Mucosa of descending colon (tissue), 3 donors: ENCODE data around the gene TTC29. TPM values are rescaled to one million over a fixed set of nuclear protein-coding genes. Genes with fewer than 3 reads are reported as not detected.
"Not testable (repeated sequence)": the region's sequence is repeated elsewhere in the genome, so short reads cannot be mapped to it uniquely, and the experiment has no call there.

Experiments used
- ATAC-seq: fragments of 200-7000 bp; cut with Tn5 transposase; one replicate; pipeline ENCODE4 v1.9.1; 2020; ENCODE audit warnings: mild to moderate bottlenecking, moderate library complexity
- DNase-seq, 3 donors: peaks; one replicate each; pipeline ENCODE4 v3.0.0-alpha.2; 2020
- H3K36me3 ChIP-seq: fragments of 200-600 bp; one replicate; pipeline ENCODE4 v1.8.0; 2021; ENCODE audit warnings: low read depth, mild to moderate bottlenecking
- H3K4me1 ChIP-seq: fragments of 200-600 bp; one replicate; pipeline ENCODE4 v1.8.0; 2021; ENCODE audit warnings: low read depth, mild to moderate bottlenecking
- H3K4me3 ChIP-seq: fragments of 200-600 bp; one replicate; pipeline ENCODE4 v1.8.0; 2021; ENCODE audit warnings: mild to moderate bottlenecking
- H3K9me3 ChIP-seq: fragments of 200-600 bp; one replicate; pipeline ENCODE4 v1.8.0; 2021; ENCODE audit warnings: mild to moderate bottlenecking
- intact Hi-C, 2 donors: fragments of 100-400 bp; cut with DNase I in 1 of 2; cut with micrococcal nuclease in 1 of 2; formaldehyde crosslinking; loops; one replicate each; pipeline versions ENCODE4 v1.11.0 to v1.11.1; 2022; cut with DNase I, micrococcal nuclease
- total RNA-seq, 3 donors: library from RNA; stranded (reverse); fragmentation: NEBNext Ultra II Directional in 2 of 3; extraction: Animal tissue kit (Norgen Biotek cat#: 25700) in 2 of 3; gene quantifications; one replicate each; pipeline versions ENCODE4 v1.2.1 to v1.2.4, GENCODE V29; 2021 to 2023
- TF ChIP-seq, protein P1 (sequence below): fragments of 200-600 bp; IDR thresholded peaks from one replicate; pipeline ENCODE4 v1.8.0; 2022; ENCODE audit warnings: antibody characterized with exemption, mild to moderate bottlenecking
- donor health status: DM: no; HTN: no; CAD: no; lungs with moderate emphysema.
- donor health status: DM: no; HTN: no; CAD: no.
- donor health status: DM: no; HTN: yes; CAD: no.

Gene TTC29
- total RNA-seq, 3 donors from 2014 or later, result not detected

DNA sequence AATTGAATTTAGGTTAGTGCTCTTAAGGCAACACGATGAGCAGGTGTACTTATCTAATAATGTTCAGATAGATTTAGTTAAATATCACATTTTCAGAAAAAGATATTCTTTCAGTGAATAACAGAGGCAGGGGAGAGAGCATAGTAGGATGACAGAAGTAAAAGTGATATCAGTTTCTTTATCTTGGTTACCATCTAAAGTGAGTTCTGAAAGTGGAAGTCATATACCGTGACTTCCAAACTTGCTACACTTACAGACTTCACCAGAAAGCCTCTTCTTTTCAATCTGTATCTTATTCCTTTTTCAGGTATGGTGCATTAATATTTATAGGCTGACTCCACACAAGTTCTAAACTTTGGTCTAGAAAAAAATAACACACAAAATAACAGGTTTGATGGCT lies 182.1 kb downstream of the TTC29 start:
- no peak for DNase-seq
- Histone ChIP-seq H3K9me3 (no peaks in the 10 kb centered on the region), H3K36me3 (no peaks in the 10 kb centered on the region), H3K4me1 (no peaks in the 10 kb centered on the region), H3K4me3 (no peak overlapping the region)
- ATAC-seq, result no peak
- TF ChIP-seq, protein P1, sequence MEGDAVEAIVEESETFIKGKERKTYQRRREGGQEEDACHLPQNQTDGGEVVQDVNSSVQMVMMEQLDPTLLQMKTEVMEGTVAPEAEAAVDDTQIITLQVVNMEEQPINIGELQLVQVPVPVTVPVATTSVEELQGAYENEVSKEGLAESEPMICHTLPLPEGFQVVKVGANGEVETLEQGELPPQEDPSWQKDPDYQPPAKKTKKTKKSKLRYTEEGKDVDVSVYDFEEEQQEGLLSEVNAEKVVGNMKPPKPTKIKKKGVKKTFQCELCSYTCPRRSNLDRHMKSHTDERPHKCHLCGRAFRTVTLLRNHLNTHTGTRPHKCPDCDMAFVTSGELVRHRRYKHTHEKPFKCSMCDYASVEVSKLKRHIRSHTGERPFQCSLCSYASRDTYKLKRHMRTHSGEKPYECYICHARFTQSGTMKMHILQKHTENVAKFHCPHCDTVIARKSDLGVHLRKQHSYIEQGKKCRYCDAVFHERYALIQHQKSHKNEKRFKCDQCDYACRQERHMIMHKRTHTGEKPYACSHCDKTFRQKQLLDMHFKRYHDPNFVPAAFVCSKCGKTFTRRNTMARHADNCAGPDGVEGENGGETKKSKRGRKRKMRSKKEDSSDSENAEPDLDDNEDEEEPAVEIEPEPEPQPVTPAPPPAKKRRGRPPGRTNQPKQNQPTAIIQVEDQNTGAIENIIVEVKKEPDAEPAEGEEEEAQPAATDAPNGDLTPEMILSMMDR, result no peak
- intact Hi-C loops, result no loop called here

DNA sequence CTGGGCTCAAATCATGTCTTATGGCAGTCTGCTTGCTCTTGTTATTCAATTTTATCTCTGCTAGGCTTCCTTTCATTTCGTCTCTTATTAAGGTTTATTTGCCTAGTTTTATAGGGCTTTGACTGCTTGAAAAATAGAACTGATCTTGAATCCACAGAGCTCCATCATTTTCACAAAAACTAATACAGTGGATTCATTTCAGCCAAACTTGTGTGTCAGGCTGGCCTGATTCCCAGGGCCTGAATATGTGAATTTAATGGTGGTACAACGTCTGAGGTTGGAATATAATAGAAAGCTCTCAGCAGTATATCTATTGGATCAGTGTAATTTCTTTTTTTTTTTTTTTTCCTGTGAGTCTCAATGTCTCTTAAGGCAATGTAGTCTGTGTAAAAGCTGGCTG lies 183.6 kb downstream of the TTC29 start:
- no peaks in the 10 kb centered on the region for H3K36me3 ChIP-seq
- no peak overlapping the region for H3K4me3 ChIP-seq
- DNase-seq (no peak), ATAC-seq (no peak)
- no peaks in the 10 kb centered on the region for H3K4me1 ChIP-seq
- no peaks in the 10 kb centered on the region for H3K9me3 ChIP-seq
- intact Hi-C loops, result no loop called here
- TF ChIP-seq, protein P1, result no peak

DNA sequence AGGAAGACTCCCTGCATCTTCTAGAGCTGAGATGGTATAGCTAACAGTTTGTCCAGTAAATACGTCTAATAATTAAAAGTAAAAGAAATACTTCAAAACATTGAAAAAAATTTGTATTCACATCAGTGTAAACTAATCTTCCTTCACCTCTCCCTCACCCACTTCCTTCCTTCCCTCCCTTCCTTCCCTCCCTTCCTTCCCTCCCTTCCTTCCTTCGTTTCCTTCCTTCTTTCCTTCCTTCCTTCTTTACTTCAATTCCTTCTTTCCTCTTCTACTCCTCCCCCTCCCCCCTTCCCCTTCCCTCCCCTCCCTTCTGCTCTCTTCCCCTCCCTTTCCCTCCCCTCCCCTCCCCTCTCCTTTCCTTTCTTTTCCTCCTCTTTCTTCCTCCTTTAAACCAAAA lies 203.2 kb downstream of the TTC29 start:
- H3K4me3 ChIP-seq, result no peak overlapping the region
- DNase-seq (no peak), ATAC-seq (no peak)
- H3K36me3 ChIP-seq, result no peaks in the 10 kb centered on the region
- no peaks in the 10 kb centered on the region for H3K4me1 ChIP-seq
- TF ChIP-seq, protein P1, result no peak
- intact Hi-C loops, result no loop called here
- H3K9me3 ChIP-seq, result no peaks in the 10 kb centered on the region

DNA sequence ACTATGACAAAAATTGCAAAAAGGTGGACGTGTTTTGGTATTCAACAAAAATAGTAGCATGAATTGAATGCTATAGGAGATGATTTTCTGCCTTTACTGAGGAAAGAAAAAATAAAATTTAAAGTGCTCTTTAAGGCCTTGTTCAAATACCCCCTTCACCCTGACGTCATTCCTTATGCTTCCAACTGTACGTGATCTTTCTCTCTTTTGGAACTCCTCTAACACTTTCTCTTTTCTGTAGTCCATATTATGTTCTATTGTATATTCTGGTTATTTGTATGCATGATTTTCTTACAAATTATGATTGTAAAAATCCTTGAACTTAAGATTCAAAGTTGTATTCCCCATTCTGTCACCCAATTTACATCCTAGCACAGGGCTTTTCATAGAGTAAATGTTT lies 206.5 kb downstream of the TTC29 start:
- Histone ChIP-seq H3K4me3 (no peak overlapping the region), H3K36me3 (no peaks in the 10 kb centered on the region), H3K4me1 (no peaks in the 10 kb centered on the region), H3K9me3 (no peaks in the 10 kb centered on the region)
- no peak for ATAC-seq
- TF ChIP-seq, protein P1, result no peak
- DNase-seq, result no peak
- intact Hi-C loops, result no loop called here

DNA sequence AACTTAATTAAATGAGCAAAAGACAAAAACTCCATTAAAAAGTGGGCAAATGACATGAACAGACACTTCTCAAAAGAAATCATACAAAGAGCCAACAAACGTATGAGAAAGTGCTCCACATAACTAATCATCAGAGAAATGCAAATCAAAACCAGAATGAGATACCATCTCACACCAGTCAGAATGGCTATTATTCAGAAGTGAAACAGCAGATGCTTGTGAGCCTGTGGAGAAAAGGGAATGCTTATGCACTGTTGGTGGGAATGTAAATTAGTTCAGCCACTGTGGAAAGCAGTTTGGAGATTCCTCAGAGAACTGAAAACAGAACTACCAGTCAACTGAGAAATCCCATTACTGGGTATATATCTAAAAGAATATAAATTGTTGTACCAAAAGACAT lies 222.1 kb downstream of the TTC29 start:
- DNase-seq, intact Hi-C loops, ATAC-seq, H3K4me1 ChIP-seq, H3K9me3 ChIP-seq, H3K36me3 ChIP-seq, H3K4me3 ChIP-seq: not testable (repeated sequence)

DNA sequence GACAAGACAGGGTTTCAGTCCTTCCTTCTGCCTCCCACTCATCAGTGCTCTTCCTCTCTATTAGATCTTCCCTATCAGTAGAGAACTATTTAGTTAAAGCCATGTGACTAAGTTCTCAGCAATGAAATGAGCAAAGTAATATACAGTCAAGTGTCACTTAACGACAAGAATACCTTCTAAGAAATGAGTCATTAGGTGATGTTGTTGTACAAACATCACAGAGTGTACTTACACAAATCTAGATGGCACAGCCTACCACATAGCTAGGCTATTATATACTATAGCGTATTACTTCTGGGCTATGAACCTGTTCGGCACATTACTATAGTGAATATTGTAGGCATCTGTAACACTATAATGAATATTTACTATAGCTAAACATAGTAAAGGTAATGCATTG lies 235.7 kb downstream of the TTC29 start:
- Histone ChIP-seq H3K4me3 (no peak overlapping the region), H3K4me1 (no peaks in the 10 kb centered on the region), H3K36me3 (no peaks in the 10 kb centered on the region), H3K9me3 (no peaks in the 10 kb centered on the region)
- no peak for ATAC-seq
- intact Hi-C loops, result no loop called here
- TF ChIP-seq, protein P1, result no peak
- DNase-seq, result no peak
